ENCODE data around the gene IKBKE.
A peak's percentile ranks its signal among the peaks of the same experiment; 100 is the strongest.

Gene IKBKE

DNA sequence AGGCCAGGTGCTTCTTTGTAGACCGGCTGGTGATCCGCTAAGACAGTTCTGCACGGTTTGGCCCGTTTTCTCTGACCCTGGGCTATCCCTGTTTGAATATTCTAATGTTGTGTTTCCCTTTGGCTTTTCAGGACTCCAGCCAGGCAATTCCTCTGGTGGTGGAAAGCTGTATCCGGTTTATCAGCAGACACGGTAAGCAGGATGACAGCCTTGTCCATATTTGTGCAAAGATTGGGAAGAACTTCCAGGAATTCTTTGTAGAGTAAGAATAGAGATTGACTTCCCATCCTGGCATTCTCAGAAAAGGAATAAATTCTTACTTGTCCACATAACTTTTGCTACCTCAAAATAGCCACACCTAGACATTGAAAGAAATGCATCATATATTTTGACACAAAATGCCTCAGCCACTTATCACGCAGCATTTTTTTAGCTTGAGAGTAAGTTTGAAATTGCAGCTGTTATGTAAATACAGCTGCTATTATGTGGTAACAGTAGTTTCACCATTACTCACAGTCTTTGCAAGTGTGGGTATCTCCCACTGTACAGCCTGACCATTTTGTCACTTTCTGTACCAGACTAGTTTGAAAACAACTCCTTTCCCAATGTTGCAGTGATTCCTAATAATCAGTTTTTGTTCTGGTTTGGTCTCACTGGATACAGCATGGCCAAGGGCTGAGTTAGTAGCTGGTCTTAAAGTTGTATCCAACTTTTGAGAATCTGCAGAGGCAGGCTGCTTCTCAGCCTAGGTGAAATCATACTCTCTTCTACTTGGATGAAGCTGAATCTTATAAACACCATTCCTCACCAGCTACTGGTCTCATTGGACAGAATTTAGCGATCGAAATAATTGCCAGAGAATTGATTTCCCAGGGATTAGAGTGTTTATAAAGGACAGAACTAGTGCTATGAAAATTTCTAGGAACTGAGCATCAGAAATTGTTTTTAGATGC, 40.0 kb upstream of the IKBKE start:
- peak; percentile 62 for DNase-seq (ENCODE audit: low read depth, low spot score)
- CTCF ChIA-PET, result interaction anchor here (0.6 to 2.3 kb wide), 10 partner anchors 10 to 41 kb away, joined by 3 to 11 read pairs (median 4); partner anchors contain the start of gene IKBKE
- TF ChIP-seq, protein P1, sequence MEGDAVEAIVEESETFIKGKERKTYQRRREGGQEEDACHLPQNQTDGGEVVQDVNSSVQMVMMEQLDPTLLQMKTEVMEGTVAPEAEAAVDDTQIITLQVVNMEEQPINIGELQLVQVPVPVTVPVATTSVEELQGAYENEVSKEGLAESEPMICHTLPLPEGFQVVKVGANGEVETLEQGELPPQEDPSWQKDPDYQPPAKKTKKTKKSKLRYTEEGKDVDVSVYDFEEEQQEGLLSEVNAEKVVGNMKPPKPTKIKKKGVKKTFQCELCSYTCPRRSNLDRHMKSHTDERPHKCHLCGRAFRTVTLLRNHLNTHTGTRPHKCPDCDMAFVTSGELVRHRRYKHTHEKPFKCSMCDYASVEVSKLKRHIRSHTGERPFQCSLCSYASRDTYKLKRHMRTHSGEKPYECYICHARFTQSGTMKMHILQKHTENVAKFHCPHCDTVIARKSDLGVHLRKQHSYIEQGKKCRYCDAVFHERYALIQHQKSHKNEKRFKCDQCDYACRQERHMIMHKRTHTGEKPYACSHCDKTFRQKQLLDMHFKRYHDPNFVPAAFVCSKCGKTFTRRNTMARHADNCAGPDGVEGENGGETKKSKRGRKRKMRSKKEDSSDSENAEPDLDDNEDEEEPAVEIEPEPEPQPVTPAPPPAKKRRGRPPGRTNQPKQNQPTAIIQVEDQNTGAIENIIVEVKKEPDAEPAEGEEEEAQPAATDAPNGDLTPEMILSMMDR (IDR thresholded peaks at IDR 0.05; ENCODE audit: insufficient read depth, low read length, missing control alignments), result no peak
- H3K4me3 ChIP-seq (ENCODE audit: low read depth, low read length), result no peak overlapping the region
- POLR2A ChIA-PET, result no interaction called here

DNA sequence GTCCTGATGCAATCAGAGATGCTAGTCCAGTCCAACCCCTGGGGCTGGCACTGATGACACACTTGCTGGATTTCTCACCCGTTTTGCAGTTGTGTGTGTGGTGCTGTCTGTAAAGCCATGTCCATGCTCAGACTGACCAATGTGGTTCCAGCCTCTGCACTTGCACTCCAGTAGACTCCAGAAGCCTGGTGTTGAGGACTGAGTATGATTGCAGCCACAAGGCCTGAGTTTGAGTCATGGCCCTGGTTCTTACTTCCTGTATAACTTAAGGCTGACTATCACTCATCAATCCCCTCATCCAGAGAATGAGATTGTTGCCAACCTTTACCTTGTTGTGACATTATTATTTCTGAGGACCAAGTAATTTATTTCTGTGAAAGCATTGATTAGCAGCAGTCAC, 34.8 kb upstream of the IKBKE start:
- no peak for DNase-seq (ENCODE audit: low read depth, low spot score)
- ChIA-PET CTCF (no interaction called here), POLR2A (no interaction called here)
- H3K4me3 ChIP-seq (ENCODE audit: low read depth, low read length), result no peak overlapping the region
- TF ChIP-seq, protein P1 (IDR thresholded peaks at IDR 0.05; ENCODE audit: insufficient read depth, low read length, missing control alignments), result no peak

GRCh38 chr1:206438554-206438953, 31.7 kb upstream of the IKBKE start:
- no peak for DNase-seq (ENCODE audit: low read depth, low spot score)
- TF ChIP-seq, protein P1 (IDR thresholded peaks at IDR 0.05; ENCODE audit: insufficient read depth, low read length, missing control alignments), result no peak
- ChIA-PET POLR2A (no interaction called here), CTCF (interaction anchor here (1.0 to 2.1 kb wide), 3 partner anchors 9 to 24 kb away, joined by 4 to 6 read pairs (median 5); no protein-coding TSS in a partner anchor)
- no peak overlapping the region for H3K4me3 ChIP-seq (ENCODE audit: low read depth, low read length)

GRCh38 chr1:206439205-206439604, 31.1 kb upstream of the IKBKE start:
- no peak for DNase-seq (ENCODE audit: low read depth, low spot score)
- ChIA-PET CTCF (interaction anchor here (1.1 to 2.1 kb wide), 3 partner anchors 11 to 23 kb away, joined by 4 to 6 read pairs (median 5); no protein-coding TSS in a partner anchor), POLR2A (no interaction called here)
- no peak overlapping the region for H3K4me3 ChIP-seq (ENCODE audit: low read depth, low read length)
- TF ChIP-seq, protein P1 (IDR thresholded peaks at IDR 0.05; ENCODE audit: insufficient read depth, low read length, missing control alignments), result no peak

GRCh38 chr1:206441336-206441967, 28.8 kb upstream of the IKBKE start:
- TF ChIP-seq, protein P1 (IDR thresholded peaks at IDR 0.05; ENCODE audit: insufficient read depth, low read length, missing control alignments), result no peak

GRCh38 chr1:206442101-206442500, 28.2 kb upstream of the IKBKE start:
- DNase-seq (ENCODE audit: low read depth, low spot score), result no peak
- ChIA-PET POLR2A (no interaction called here), CTCF (interaction anchor here (0.9 to 2.0 kb wide), 3 partner anchors 12 to 20 kb away, joined by 3 to 12 read pairs (median 4); no protein-coding TSS in a partner anchor)
- TF ChIP-seq, protein P1 (IDR thresholded peaks at IDR 0.05; ENCODE audit: insufficient read depth, low read length, missing control alignments), result no peak
- no peak overlapping the region for H3K4me3 ChIP-seq (ENCODE audit: low read depth, low read length)

More at GRCh38 chr1:206441336-206441967, 28.8 kb upstream of the IKBKE start:
- no peak overlapping the region for H3K4me3 ChIP-seq (ENCODE audit: low read depth, low read length)
- no peak for DNase-seq (ENCODE audit: low read depth, low spot score)
- ChIA-PET CTCF (interaction anchor here (0.9 to 2.0 kb wide), 5 partner anchors 12 to 21 kb away, joined by 3 to 12 read pairs (median 4); no protein-coding TSS in a partner anchor), POLR2A (no interaction called here)

Data from AG04449 (cell line).